Measurements from ENCODE around the gene NRIP2.

DNA sequence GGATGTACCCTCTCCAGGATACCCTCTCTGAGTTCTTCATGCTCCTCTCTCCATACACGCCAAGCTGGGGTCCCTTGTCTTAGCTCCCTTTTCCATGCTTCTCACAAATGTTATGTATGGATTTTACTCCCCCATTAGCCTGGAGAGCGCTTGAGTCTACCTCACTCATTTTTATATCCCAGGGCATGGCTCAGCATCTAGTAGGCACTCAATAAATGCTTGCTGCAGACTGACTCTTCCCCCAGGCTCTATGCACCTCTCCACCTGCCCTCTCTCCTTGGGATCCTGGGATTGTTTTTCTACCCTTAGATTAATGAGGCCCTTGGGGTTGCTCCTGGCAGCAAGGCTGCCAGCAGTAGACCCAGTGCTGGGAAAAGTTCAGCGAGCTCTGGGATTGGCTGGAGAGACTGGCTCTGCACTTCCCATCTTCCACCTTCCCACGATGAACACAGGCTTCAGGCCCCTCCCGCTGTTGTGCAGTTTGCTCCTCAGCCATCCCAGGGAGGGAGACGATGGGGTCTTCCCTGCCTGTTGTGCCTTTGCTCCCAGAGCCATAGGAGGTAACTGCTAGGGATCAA lies 2.2 kb downstream of the NRIP2 start:
- TF ChIP-seq GATA2 (IDR thresholded peaks at IDR 0.05; ENCODE audit: low read depth, low read length) (no peak), GATA3 (IDR thresholded peaks at IDR 0.05; ENCODE audit: low read depth, low read length) (no peak)
